Choroid plexus epithelial cell (primary cell): Measurements from ENCODE around the gene HNRNPLL.
A peak's percentile ranks its signal among the peaks of the same experiment; 100 is the strongest.

Experiments used
- DNase-seq: peaks from one replicate; pipeline ENCODE4 v3.0.0-alpha.2; 2010; ENCODE audit warnings: low read depth
- H3K4me3 ChIP-seq: 2 replicates; pipeline ENCODE4 v1.5.1; 2011; ENCODE audit warnings: low read depth, mild to moderate bottlenecking, control low read depth, low read length, moderate library complexity
- TF ChIP-seq, protein P1 (sequence below): conservative IDR thresholded peaks from 2 replicates; pipeline ENCODE4 v1.5.1; 2011; ENCODE audit warnings: low read depth, mild to moderate bottlenecking, control low read depth, inconsistent platforms, low read length, moderate library complexity

HNRNPLL gene

DNA sequence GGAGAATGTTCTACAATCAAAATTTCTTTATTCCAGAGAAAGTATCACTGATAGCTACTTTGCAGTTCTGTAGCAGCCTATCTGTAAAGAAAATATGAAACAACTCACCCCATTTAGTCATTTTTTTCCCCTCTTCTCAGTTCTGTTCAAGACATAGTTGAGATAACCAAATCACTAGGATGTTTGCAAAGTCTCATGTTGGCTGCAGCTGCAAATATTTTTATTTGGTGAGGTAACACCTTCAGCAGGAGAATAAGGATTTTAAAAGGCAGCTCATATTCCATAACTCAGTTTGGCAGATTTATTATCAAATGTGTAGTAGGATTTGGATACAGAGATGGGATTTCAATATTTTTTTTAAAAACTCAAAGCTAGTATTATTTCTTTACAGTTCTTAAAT is 41.0 kb downstream of the HNRNPLL start:
- no peak for DNase-seq
- TF ChIP-seq, protein P1, sequence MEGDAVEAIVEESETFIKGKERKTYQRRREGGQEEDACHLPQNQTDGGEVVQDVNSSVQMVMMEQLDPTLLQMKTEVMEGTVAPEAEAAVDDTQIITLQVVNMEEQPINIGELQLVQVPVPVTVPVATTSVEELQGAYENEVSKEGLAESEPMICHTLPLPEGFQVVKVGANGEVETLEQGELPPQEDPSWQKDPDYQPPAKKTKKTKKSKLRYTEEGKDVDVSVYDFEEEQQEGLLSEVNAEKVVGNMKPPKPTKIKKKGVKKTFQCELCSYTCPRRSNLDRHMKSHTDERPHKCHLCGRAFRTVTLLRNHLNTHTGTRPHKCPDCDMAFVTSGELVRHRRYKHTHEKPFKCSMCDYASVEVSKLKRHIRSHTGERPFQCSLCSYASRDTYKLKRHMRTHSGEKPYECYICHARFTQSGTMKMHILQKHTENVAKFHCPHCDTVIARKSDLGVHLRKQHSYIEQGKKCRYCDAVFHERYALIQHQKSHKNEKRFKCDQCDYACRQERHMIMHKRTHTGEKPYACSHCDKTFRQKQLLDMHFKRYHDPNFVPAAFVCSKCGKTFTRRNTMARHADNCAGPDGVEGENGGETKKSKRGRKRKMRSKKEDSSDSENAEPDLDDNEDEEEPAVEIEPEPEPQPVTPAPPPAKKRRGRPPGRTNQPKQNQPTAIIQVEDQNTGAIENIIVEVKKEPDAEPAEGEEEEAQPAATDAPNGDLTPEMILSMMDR: no peak
- no peak overlapping the region for H3K4me3 ChIP-seq

DNA sequence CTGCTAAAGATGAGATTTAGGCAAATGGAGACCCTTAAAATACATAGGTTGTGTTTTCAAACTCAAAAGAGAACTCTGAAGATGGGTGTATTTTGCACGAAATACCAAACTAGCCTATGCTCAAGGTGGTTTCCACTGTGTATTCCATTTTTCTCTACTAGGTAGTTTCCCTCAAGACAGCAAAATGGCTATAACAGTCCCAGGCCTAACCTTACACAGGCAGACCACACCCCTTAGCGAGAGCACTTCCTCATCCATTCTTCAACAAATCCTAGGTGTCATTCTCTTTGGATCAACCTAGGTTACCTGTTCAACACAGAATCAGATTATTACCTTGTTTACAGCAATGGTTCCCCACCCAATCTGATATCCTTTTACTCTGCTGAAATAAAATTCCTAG is 42.6 kb downstream of the HNRNPLL start:
- H3K4me3 ChIP-seq: no peak overlapping the region
- TF ChIP-seq, protein P1: no peak
- no peak for DNase-seq

DNA sequence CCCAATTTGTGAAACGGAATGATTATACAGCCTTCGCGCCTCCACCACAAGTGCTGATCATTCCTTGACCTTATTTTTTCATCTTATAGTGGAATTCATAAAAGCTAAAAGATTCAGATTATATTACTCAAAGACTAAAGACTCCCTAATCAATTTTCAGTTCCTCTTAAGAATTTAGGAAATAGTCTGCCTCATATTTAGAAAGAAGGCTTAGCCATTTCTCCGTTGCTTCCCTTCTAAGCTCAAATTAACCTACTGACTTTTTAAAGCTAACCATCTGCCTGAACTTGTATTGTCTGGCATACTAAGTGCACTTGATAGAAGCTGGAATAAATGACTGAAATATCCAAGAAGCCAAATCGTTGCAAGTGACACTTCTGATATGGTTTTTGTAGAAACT is 44.7 kb downstream of the HNRNPLL start:
- TF ChIP-seq, protein P1: no peak
- no peak overlapping the region for H3K4me3 ChIP-seq
- DNase-seq: no peak

DNA sequence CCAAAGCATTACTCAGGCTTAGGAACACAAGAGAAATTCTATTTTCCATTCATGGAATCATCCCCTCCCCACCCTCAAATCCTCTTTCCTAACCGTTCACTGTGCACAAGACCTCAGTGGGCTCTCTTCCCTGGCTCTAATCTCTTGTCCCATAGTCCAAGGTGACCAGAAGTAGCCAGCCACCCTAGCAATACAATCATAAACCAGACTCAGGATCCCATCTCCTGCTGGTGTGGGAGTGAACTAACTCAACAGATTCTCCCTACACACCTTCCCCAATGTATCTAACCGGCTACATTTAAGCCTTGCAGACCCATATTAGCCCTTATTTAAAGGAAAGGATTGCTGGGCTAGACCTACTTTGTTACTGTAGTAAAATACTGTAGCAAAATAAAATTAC is 45.5 kb downstream of the HNRNPLL start:
- TF ChIP-seq, protein P1: no peak
- no peak overlapping the region for H3K4me3 ChIP-seq
- DNase-seq: no peak

DNA sequence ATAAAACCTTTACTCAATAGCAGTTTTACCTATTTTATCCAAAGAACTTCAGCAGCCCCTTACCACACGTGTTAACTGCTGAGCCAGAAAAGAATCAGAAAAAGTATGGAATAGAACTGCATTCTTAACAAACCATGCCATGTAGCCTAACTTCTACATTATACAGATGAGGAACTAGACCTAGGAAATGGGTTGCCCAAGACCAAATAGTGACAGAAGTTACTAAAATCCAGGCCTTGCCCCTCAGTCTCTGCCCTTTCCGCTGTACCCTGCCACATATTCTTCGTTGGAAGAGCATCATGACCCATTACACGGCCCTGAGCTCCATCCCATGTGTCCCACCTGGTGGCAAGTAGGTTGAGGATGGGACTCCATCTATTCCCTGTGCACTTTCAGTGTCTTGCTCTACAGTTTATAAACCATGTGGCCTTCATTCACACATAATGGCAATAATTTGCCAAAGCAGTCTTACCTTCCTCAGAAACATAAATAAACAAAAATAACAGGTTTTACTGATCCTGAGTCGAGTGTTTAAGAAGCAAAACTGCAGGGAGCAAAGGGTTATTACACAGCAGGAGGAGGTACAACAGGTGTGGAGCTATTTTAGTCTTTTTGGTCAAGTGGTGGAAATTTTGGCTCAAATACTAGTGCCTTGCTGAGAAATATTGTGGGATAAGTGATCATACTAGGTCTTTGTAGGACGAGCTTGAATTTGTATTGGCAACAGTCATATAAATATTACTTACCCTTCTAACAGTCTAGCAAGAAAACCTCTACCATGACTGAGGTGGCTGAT is 46.5 kb downstream of the HNRNPLL start:
- TF ChIP-seq, protein P1: no peak
- H3K4me3 ChIP-seq: no peak overlapping the region
- DNase-seq: no peak

DNA sequence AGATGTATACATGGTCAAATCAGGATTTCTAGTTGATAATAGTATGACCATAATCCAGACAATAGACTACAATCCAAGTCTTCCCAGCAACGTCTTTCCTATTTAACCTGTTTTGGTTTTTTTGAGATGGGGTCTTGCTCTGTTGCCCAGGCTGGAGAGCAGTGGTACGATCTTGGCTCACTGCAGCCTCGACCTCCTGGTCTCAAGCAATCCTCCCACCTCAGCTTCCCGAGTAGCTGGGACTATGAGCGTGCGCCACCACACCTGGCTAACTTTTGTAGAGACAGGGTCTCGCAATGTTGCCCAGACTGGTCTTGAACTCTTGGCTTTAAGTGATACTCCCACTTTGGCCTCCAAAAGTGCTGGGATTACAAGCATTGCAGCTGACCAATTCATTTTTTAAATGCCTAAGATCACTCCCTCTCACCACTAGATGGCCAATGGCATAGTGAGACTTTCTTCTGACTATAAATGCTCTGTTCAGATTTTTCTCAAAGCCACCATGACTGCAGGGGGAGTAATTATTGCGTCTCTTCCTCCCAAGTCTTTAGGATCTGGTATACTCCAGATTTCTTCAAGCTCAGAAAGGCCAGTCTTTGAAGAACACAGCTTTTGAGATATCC is 47.6 kb downstream of the HNRNPLL start:
- TF ChIP-seq, protein P1: peak; percentile 67
- peak; percentile 62 for DNase-seq
- H3K4me3 ChIP-seq: no peak overlapping the region

DNA sequence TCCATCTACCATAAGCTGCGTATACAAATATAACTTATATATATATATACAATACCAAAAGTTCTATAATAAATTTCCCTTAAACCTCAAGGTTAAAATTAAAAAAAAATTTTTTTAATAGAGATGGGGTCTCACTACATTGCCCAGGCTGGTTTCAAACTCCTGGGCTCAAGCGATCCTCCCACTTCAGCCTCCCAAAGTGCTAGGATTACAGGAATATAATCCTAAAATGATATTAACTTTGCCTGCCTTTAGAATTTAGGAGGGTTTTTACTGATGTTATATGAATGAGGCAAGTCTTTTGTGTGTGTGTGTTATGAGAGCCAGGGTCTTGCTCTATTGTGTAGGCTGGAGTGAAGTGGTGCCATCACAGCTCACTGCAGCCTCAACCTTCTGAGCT is 49.2 kb downstream of the HNRNPLL start:
- TF ChIP-seq, protein P1: no peak
- no peak for DNase-seq
- H3K4me3 ChIP-seq: no peak overlapping the region
